GM12873 (cell line): Measurements from ENCODE around the gene TSEN54.

ENCODE experiments used
- CTCF ChIP-seq: IDR thresholded peaks from 2 replicates; pipeline ENCODE4 v1.5.1; 2012; ENCODE audit warnings: low read depth, mild to moderate bottlenecking, moderate library complexity, low read length, control low read depth; ENCODE audit not compliant: insufficient read depth; ENCODE audit errors: missing control alignments

TSEN54 gene

DNA sequence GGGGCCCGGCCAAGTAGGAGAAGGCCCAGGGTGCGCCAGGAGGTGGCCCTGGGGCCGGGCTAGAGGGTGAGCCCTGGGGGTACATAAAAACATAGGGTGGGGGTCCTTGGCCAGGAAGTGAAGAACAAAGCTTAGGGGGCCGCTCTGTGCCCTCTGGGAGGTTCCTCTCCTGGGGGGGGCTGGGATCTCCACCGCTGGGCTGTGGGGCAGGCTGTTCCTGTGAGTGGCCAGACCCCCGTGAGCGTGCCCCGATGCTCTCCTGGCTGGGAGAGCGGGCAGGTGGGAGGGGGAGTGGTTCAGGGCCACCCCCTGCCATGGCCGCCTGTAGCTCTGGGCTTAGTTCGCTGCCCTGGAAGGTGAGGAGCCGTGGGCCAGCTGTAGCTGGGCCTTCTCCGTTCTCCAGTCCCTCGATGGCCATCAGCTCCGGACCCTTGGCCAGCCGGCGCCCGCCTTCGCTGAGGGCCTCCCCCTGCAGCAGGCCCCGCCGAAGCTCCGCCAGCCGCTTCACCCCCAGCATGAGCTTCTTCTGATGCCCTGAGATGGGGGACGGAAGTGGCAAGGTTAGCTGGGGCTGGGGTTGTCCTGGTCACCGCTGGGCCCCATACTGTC lies 13.5 kb upstream of the TSEN54 start:
- no peak for TF ChIP-seq CTCF

DNA sequence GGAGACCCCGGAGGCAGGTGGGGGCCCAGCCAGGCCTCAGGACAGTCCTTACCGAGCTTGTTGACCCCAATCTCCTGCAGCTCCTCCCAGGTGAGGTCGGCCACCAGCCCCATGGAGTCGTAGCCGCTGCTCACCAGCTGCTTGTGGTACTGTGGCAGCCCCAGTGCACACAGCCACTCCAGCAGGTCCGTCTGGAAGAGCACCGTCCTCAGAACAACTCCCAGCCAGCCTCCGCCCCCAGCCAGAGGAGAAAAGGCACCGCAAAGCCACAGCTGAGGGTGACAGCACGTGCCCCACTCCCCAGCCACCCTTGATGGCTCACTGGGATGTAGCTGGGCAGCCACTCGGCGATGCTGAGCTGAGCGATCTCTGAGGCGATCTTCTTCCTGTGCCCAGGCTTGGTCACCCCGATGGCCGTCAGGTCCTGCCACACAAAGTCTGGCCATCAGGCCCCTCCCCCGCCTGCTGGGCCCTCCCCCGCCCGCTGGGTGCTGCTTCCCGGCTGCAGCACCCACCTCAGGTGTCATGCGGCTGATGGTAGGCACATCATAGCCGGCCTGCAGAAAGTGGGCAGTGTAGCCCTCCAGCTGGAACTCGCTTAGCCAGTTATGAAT lies 12.9 kb upstream of the TSEN54 start:
- TF ChIP-seq CTCF: no peak

GRCh38 chr17:75503976-75504346 lies 12.4 kb upstream of the TSEN54 start:
- no peak for TF ChIP-seq CTCF

GRCh38 chr17:75504347-75505151 lies 11.8 kb upstream of the TSEN54 start:
- TF ChIP-seq CTCF: peak; percentile 90

DNA sequence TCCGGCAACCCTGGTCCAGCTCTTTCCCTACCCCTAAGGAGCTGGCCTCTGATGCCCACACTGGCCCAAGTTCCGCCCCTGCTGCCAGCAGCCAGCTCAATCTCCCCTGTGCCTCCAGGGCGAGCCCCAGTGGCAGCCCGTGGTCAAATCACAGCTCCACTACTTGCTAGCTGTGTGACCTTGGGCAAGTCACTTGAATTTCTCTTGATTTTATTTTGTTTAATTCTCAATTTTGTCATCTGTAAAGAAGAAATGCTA lies 11.2 kb upstream of the TSEN54 start:
- TF ChIP-seq CTCF: no peak

DNA sequence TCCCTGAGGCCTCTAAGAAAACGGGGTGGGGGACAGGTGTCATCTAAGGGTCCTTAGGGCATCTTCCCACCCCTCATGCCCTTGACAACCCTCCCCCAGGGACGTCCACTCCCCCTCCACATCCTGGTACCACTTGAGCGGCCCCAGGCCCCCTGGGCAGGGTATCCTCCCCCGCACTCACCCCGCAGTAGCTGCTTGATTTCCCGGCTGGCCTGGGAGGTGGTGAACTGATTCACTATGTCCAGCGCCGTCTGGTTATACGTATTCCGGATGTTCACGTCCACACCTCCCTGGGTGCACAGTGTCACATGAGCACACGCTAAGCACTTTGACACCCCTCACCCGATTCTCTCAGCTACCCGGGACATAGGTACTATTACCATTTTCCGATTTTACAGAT lies 10.7 kb upstream of the TSEN54 start:
- TF ChIP-seq CTCF: no peak

- no peak for TF ChIP-seq CTCF
These were observed 10.2 kb upstream of the TSEN54 start for GRCh38 chr17:75506134-75506533.
